Gastroesophageal sphincter (tissue), 4 donors: Measurements from ENCODE around the gene CCDC181. TPM values are rescaled to one million over a fixed set of nuclear protein-coding genes. Genes with fewer than 3 reads are reported as not detected.

Experiments used
- ATAC-seq: fragments of 150-250 bp; one replicate; pipeline ENCODE4 v1.9.1; 2016; ENCODE audit warnings: mild to moderate bottlenecking, moderate library complexity
- H3K27ac ChIP-seq, 4 donors: fragments of 200-600 bp; sonication (generic) in 3 of 4; 1 replicate in 3 of 4; 2 replicates in 1 of 4; pipeline ENCODE4 v1.5.1; 2016 to 2019
- H3K27me3 ChIP-seq: fragments of 200-600 bp; sonication (generic); one replicate; pipeline ENCODE4 v1.5.1; 2019
- H3K36me3 ChIP-seq, 2 donors: fragments of 200-600 bp; sonication (generic); one replicate each; pipeline ENCODE4 v1.5.1; 2019; ENCODE audit warnings: control low read depth in 1 of 2
- H3K4me1 ChIP-seq, 3 donors: fragments of 200-600 bp; sonication (generic); 1 replicate in 2 of 3; 2 replicates in 1 of 3; pipeline ENCODE4 v1.5.1; 2016 to 2019; ENCODE audit warnings: control low read depth in 2 of 3
- H3K4me3 ChIP-seq, 2 donors: fragments of 200-600 bp; sonication (generic); one replicate each; pipeline ENCODE4 v1.5.1; 2019; ENCODE audit warnings: mild to moderate bottlenecking in 1 of 2, moderate library complexity in 1 of 2
- H3K9me3 ChIP-seq, 3 donors: fragments of 200-600 bp; sonication (generic); one replicate each; pipeline ENCODE4 v1.5.1; 2017 to 2019; ENCODE audit warnings: control low read depth in 2 of 3
- CTCF ChIP-seq, 4 experiments: fragments of 200-600 bp in 2 of 4; fragments of 450-650 bp in 2 of 4; sonication (generic) in 1 of 4; IDR thresholded peaks; one replicate each; pipeline ENCODE4 v1.5.1; 2017 to 2019; ENCODE audit warnings: antibody characterized with exemption in 4 of 4, mild to moderate bottlenecking in 2 of 4, moderate library complexity in 2 of 4
- EP300 ChIP-seq: sonication (generic); formaldehyde crosslinking; IDR thresholded peaks from one replicate; pipeline ENCODE4 v1.6.1; 2017; ENCODE audit warnings: antibody characterized with exemption, mild to moderate bottlenecking
- POLR2A ChIP-seq, 2 donors: fragments of 450-650 bp; IDR thresholded peaks; one replicate each; pipeline ENCODE4 v1.6.1; 2017; ENCODE audit warnings: antibody characterized with exemption in 2 of 2, mild to moderate bottlenecking in 2 of 2, moderate library complexity in 1 of 2
- POLR2AphosphoS5 ChIP-seq: sonication (generic); formaldehyde crosslinking; IDR thresholded peaks from one replicate; pipeline ENCODE4 v1.6.1; 2017; ENCODE audit warnings: antibody characterized with exemption
- WGBS, 2 donors: methylation state at CpG; one replicate each; pipeline ENCODE4 v1.1.5; 2018; ENCODE audit warnings: low coverage in 1 of 2; 5-methylcytosine and 5-hydroxymethylcytosine counted together
- total RNA-seq, 4 donors: library from RNA; depleted of rRNA; stranded (reverse); fragments of >200 nt; gene quantifications; one replicate each; pipeline ENCODE4 v1.1.0, GENCODE V29; 2016

The CCDC181 gene
- total RNA-seq, 4 donors from 2014 or later = 1.2 to 2.6 (median 1.7) TPM

DNA sequence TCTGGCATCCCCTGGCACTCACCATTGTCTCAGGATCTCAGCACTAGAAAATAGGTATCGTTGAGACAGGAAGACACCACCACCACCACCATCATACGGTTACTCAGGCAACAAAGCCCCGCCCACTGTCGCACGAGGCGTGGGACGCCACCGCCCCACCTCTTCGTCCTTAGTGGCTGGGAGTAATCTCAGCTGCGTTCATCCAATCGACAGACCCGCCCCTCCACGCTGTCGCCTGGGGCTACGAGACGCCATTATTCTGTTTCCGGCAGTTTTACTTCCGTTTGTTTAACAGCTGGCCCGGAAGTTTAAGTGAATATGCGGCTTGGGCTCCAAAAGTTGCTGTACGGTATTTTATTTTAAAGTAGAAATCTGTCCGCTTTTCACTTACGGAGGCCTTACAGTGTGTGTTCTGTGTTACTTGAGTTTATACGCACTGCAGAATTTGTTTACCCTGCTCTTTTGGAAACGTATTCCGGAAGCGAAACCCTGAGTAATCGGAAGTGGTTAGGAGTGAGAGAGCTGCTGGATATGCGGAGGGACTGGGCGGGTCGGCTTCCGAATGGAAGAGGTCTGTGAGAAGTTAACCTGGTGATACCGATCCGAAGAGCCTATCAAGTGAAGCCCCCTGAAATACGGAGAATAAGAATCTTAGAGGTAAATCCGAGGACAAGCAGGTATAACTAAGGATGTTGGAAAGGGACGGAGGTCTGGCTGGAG, 59.4 kb downstream of the CCDC181 start, which contains the start of the genes BLZF1 and NME7:
Gene BLZF1 (plus strand): TSS at position 510 of the 720 bp plus-strand sequence. CDS start 1,328 bp downstream, outside the sequence.
Gene NME7 (minus strand): TSS at position 112 of the 720 bp plus-strand sequence. CDS start 87 bp downstream, at position 25.
- WGBS, 2 donors = 0 to 1% methylated on average over 19 to 32 of the region's 37 CpGs
- H3K36me3 ChIP-seq = peaks cover 7 to 31% of the 10 kb centered on the region in 2 donors
- H3K27ac ChIP-seq = peak within 1 kb of the TSS; percentile 82 to 85 (median 83)
- peaks cover 10 to 41% (median 15%) of the 10 kb centered on the region in 3 donors for H3K4me1 ChIP-seq
- peak; percentile 100 for ATAC-seq
- no peaks in the 10 kb centered on the region for H3K27me3 ChIP-seq
- H3K9me3 ChIP-seq = no peaks in the 10 kb centered on the region
- TF ChIP-seq EP300 (no peak), POLR2A (IDR thresholded peaks at IDR 0.05) (no peak), CTCF (IDR thresholded peaks at IDR 0.05) (no peak), POLR2AphosphoS5 (peak; percentile 40)
- peak within 1 kb of the TSS; percentile 66 to 100 for H3K4me3 ChIP-seq

GRCh38 chr1:169367096-169367685, 60.1 kb downstream of the CCDC181 start:
- H3K9me3 ChIP-seq = no peaks in the 10 kb centered on the region
- peak overlapping the region; percentile 76 to 83 (median 82) for H3K27ac ChIP-seq
- peaks cover 7 to 24% of the 10 kb centered on the region in 2 donors for H3K36me3 ChIP-seq
- 5 to 6% methylated on average over 8 to 15 of the region's 15 CpGs for WGBS, 2 donors
- peak; percentile 5 for ATAC-seq
- no peaks in the 10 kb centered on the region for H3K27me3 ChIP-seq
- no peak for TF ChIP-seq POLR2AphosphoS5
- no peak for TF ChIP-seq EP300
- no peak for TF ChIP-seq POLR2A (IDR thresholded peaks at IDR 0.05)
- no peak for TF ChIP-seq CTCF (IDR thresholded peaks at IDR 0.05)
- H3K4me1 ChIP-seq = peaks cover 10 to 41% (median 15%) of the 10 kb centered on the region in 3 donors
- peak overlapping the region; percentile 66 to 100 for H3K4me3 ChIP-seq

- WGBS, 2 donors = 100% methylated on average over 2 of the region's 2 CpGs; no CpG with 5 or more reads in 1 of the 2 donors
- H3K4me3 ChIP-seq = no peak overlapping the region
- no peak overlapping the region for H3K27ac ChIP-seq
- H3K9me3 ChIP-seq = no peaks in the 10 kb centered on the region
- H3K36me3 ChIP-seq = peaks cover 0 to 3% of the 10 kb centered on the region in 2 donors
- TF ChIP-seq EP300 (no peak), CTCF (IDR thresholded peaks at IDR 0.05) (no peak), POLR2A (IDR thresholded peaks at IDR 0.05) (no peak), POLR2AphosphoS5 (no peak)
- ATAC-seq = no peak
- H3K4me1 ChIP-seq = peaks cover 10 to 30% (median 15%) of the 10 kb centered on the region in 3 donors
- no peaks in the 10 kb centered on the region for H3K27me3 ChIP-seq
These were observed 62.3 kb downstream of the CCDC181 start for GRCh38 chr1:169364948-169365347.

DNA sequence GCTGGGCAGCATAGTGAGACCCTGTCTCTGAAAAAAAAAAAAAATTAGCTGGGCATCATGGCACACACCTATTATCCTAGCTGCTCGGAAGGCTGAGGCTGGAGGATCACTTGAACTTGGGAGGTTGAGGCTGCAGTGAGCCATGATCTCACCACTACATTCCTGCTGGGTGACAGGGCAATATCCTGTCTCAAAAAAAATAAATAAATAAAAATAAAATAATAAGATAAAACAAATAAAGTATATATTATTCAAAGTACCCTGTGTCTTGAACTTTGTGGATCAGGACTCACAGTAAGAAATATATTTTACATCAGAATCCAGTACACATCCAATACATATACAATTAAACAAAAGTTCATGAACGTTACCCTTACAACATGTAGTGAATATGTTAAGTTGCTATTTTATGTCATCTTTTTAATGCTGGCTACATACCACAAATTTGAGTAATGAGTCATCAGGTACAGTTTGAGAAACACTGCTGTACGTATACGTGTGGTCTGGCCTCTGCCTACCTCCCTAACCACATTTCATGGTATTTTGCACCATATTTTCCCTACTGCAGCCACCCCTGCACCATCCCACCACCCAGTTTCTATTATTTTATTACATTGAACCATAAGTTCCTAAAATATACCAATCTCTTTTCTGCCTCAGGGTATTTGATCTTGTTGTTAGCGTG, 64.1 kb downstream of the CCDC181 start:
- ATAC-seq = no peak
- no peak overlapping the region for H3K4me3 ChIP-seq
- H3K27ac ChIP-seq = no peak overlapping the region
- peaks cover 3 to 15% (median 9%) of the 10 kb centered on the region in 3 donors for H3K4me1 ChIP-seq
- WGBS, 2 donors = 89 to 91% methylated on average over 4 to 5 of the region's 5 CpGs
- no peaks in the 10 kb centered on the region for H3K36me3 ChIP-seq
- H3K27me3 ChIP-seq = no peaks in the 10 kb centered on the region
- H3K9me3 ChIP-seq = no peaks in the 10 kb centered on the region
- TF ChIP-seq EP300 = no peak
- TF ChIP-seq POLR2AphosphoS5 = no peak

DNA sequence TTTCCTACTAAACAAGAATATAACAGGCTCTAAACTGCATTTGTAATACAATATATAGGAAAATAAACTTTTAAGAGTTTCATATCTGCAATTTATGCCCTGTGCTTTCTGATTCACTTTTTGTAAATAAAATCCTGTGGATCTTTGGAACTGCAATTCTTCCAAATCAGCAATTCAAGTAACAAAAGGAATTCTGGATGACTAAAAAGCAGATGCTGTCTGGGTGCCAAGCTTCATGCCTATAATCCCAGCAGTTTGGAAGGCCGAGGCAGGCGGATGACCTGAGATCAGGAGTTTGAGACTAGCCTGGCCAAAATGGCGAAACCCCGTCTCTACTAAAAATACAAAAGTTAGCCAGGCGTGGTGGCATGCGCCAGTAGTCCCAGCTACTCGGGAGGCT, 66.0 kb downstream of the CCDC181 start:
- WGBS, 2 donors = 83% methylated on average over 2 to 5 of the region's 7 CpGs

More for the DNA sequence above, 66.0 kb downstream of the CCDC181 start:
- Histone ChIP-seq H3K27ac (no peak overlapping the region), H3K4me3 (no peak overlapping the region), H3K4me1 (peaks cover 0 to 4% (median under 1%) of the 10 kb centered on the region in 3 donors), H3K36me3 (no peaks in the 10 kb centered on the region), H3K9me3 (no peaks in the 10 kb centered on the region), H3K27me3 (no peaks in the 10 kb centered on the region)
- TF ChIP-seq POLR2A (IDR thresholded peaks at IDR 0.05) (no peak), EP300 (no peak), CTCF (IDR thresholded peaks at IDR 0.05) (no peak), POLR2AphosphoS5 (no peak)
- no peak for ATAC-seq
